HepG2 (cell line): ENCODE data around the gene C19orf44. TPM values are rescaled to one million over a fixed set of nuclear protein-coding genes. Genes with fewer than 3 reads are reported as not detected.

Source experiments
- HOXA7 ChIP-seq: sonication (generic); formaldehyde crosslinking; IDR thresholded peaks from 2 replicates; pipeline ENCODE4 v1.8.1; 2022; ENCODE audit warnings: mild to moderate bottlenecking, missing genetic modification reagents, moderate library complexity
- KLF12 ChIP-seq: sonication (generic); formaldehyde crosslinking; IDR thresholded peaks from 2 replicates; pipeline ENCODE4 v1.4.0; 2020; ENCODE audit warnings: missing genetic modification reagents, borderline replicate concordance
- MAFK ChIP-seq, 2 experiments: IDR thresholded peaks in 1 of 2; conservative IDR thresholded peaks in 1 of 2; 2 replicates each; pipeline ENCODE4 v1.6.1; 2011; ENCODE audit warnings: improper control_type of control experiment in 2 of 2, low read length in 2 of 2
- MAX ChIP-seq: IDR thresholded peaks from 2 replicates; pipeline ENCODE4 v1.6.1; 2012; ENCODE audit warnings: inconsistent platforms
- RAD51 ChIP-seq: fragments of 450-650 bp; IDR thresholded peaks from 2 replicates; pipeline ENCODE4 v1.6.1; 2016; ENCODE audit warnings: borderline replicate concordance
- SCMH1 ChIP-seq: sonication (generic); formaldehyde crosslinking; IDR thresholded peaks from 2 replicates; pipeline ENCODE4 v1.9.0; 2021; ENCODE audit warnings: missing genetic modification reagents, mild to moderate bottlenecking, borderline replicate concordance
- YEATS4 ChIP-seq: sonication (generic); formaldehyde crosslinking; IDR thresholded peaks from 2 replicates; pipeline ENCODE4 v1.4.0; 2020; ENCODE audit warnings: missing genetic modification reagents, borderline replicate concordance
- ZBTB42 ChIP-seq: sonication (generic); formaldehyde crosslinking; IDR thresholded peaks from 2 replicates; pipeline ENCODE4 v1.5.0; 2020; ENCODE audit warnings: mild to moderate bottlenecking, missing genetic modification reagents
- ZNF260 ChIP-seq: sonication (generic); formaldehyde crosslinking; IDR thresholded peaks from 2 replicates; pipeline ENCODE4 v1.4.0; 2020; ENCODE audit warnings: missing genetic modification reagents, low read depth, mild to moderate bottlenecking, borderline replicate concordance
- ZNF468 ChIP-seq: sonication (generic); formaldehyde crosslinking; IDR thresholded peaks from 2 replicates; pipeline ENCODE4 v1.8.0; 2022; ENCODE audit warnings: mild to moderate bottlenecking, moderate library complexity, missing genetic modification reagents
- polyA plus RNA-seq, 8 experiments: library from polyadenylated mRNA; depleted of rRNA in 3 of 8; stranded (reverse) in 7 of 8; unstranded in 1 of 8; fragments of >200 nt; fragmentation: Illumina TruSeq in 4 of 8; extraction: Trizol in 4 of 8; gene quantifications; 2 replicates each; pipeline versions ENCODE4 v1.2.1 to v1.2.3, GENCODE V29; 2011 to 2016; ENCODE audit warnings: low read depth in 4 of 8, missing spikeins in 1 of 8, mixed read lengths in 1 of 8; ENCODE audit not compliant: insufficient read depth in 1 of 8
- total RNA-seq, 5 experiments: library from RNA; depleted of rRNA; stranded (reverse); fragments of >200 nt; fragmentation: Illumina TruSeq; extraction: Trizol; gene quantifications; 2 replicates each; pipeline ENCODE4 v1.2.3, GENCODE V29; 2016; ENCODE audit warnings: low read depth in 1 of 5
- TF ChIP-seq, protein P1 (sequence below): sonication (generic); formaldehyde crosslinking; IDR thresholded peaks from 2 replicates; pipeline ENCODE4 v1.8.0; 2022; ENCODE audit warnings: mild to moderate bottlenecking, missing genetic modification reagents, borderline replicate concordance
- TF ChIP-seq, protein P2 (sequence below): IDR thresholded peaks from 2 replicates; pipeline ENCODE4 v1.6.1; 2016; ENCODE audit warnings: low read depth, missing genetic modification reagents, missing compliant biosample characterization

Gene C19orf44
- total and polyA plus RNA-seq, 2 of the 13 experiments (the other 11 are each of a cell fraction or from before 2014, with no cell fraction given), result 3.2 to 4.3 TPM

GRCh38 chr19:16457954-16458331, 38.3 kb upstream of the C19orf44 start (continued):
- TF ChIP-seq, protein P1, sequence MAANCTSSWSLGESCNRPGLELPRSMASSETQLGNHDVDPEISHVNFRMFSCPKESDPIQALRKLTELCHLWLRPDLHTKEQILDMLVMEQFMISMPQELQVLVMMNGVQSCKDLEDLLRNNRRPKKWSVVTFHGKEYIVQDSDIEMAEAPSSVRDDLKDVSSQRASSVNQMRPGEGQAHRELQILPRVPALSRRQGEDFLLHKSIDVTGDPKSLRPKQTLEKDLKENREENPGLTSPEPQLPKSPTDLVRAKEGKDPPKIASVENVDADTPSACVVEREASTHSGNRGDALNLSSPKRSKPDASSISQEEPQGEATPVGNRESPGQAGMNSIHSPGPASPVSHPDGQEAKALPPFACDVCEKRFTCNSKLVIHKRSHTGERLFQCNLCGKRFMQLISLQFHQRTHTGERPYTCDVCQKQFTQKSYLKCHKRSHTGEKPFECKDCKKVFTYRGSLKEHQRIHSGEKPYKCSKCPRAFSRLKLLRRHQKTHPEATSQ, result no peak
- TF ChIP-seq YEATS4 (no peak), MAFK (conservative IDR thresholded peaks at IDR 0.05 in 1 of 2, IDR thresholded peaks at IDR 0.05 in 1 of 2; ENCODE audit: low read length in 2 of 2) (no peak), MAX (0 out of 2 replicates have a peak, but pooled peaks have one; percentile 2), ZNF468 (CRISPR knock-in tag) (no peak), HOXA7 (no peak), RAD51 (no peak), SCMH1 (CRISPR knock-in tag) (no peak), KLF12 (CRISPR knock-in tag) (no peak), ZBTB42 (CRISPR knock-in tag) (no peak), ZNF260 (CRISPR knock-in tag) (no peak)
- TF ChIP-seq, protein P2, sequence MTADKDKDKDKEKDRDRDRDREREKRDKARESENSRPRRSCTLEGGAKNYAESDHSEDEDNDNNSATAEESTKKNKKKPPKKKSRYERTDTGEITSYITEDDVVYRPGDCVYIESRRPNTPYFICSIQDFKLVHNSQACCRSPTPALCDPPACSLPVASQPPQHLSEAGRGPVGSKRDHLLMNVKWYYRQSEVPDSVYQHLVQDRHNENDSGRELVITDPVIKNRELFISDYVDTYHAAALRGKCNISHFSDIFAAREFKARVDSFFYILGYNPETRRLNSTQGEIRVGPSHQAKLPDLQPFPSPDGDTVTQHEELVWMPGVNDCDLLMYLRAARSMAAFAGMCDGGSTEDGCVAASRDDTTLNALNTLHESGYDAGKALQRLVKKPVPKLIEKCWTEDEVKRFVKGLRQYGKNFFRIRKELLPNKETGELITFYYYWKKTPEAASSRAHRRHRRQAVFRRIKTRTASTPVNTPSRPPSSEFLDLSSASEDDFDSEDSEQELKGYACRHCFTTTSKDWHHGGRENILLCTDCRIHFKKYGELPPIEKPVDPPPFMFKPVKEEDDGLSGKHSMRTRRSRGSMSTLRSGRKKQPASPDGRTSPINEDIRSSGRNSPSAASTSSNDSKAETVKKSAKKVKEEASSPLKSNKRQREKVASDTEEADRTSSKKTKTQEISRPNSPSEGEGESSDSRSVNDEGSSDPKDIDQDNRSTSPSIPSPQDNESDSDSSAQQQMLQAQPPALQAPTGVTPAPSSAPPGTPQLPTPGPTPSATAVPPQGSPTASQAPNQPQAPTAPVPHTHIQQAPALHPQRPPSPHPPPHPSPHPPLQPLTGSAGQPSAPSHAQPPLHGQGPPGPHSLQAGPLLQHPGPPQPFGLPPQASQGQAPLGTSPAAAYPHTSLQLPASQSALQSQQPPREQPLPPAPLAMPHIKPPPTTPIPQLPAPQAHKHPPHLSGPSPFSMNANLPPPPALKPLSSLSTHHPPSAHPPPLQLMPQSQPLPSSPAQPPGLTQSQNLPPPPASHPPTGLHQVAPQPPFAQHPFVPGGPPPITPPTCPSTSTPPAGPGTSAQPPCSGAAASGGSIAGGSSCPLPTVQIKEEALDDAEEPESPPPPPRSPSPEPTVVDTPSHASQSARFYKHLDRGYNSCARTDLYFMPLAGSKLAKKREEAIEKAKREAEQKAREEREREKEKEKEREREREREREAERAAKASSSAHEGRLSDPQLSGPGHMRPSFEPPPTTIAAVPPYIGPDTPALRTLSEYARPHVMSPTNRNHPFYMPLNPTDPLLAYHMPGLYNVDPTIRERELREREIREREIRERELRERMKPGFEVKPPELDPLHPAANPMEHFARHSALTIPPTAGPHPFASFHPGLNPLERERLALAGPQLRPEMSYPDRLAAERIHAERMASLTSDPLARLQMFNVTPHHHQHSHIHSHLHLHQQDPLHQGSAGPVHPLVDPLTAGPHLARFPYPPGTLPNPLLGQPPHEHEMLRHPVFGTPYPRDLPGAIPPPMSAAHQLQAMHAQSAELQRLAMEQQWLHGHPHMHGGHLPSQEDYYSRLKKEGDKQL, result no peak
